SK-N-SH treated with all-trans-retinoic acid at 6 μM for 48 hours (cell line): ENCODE results near the gene IKZF5.

Experiments
- ATAC-seq: fragments of 200-7000 bp; cut with Tn5 transposase; 3 replicates; pipeline ENCODE4 v1.9.1; 2020; ENCODE audit warnings: mild to moderate bottlenecking, moderate library complexity
- ARNTL ChIP-seq: fragments of 450-650 bp; formaldehyde crosslinking; IDR thresholded peaks from 2 replicates; pipeline ENCODE4 v1.5.0; 2020; ENCODE audit warnings: low read depth, mild to moderate bottlenecking, moderate library complexity, borderline replicate concordance
- BACH2 ChIP-seq: fragments of 250-450 bp; sonication (Bioruptor Pico); IDR thresholded peaks from 2 replicates; pipeline ENCODE4 v1.9.0; 2021; ENCODE audit warnings: mild to moderate bottlenecking, borderline replicate concordance
- CSDC2 ChIP-seq: fragments of 250-450 bp; sonication (Bioruptor Pico); IDR thresholded peaks from 2 replicates; pipeline ENCODE4 v1.5.0; 2020; ENCODE audit warnings: mild to moderate bottlenecking, moderate library complexity
- ESRRG ChIP-seq: fragments of 250-450 bp; sonication (Bioruptor Pico); IDR thresholded peaks from 2 replicates; pipeline ENCODE4 v1.6.1; 2021; ENCODE audit warnings: mild to moderate bottlenecking
- GLIS3 ChIP-seq: fragments of 250-450 bp; sonication (Bioruptor Pico); IDR thresholded peaks from 2 replicates; pipeline ENCODE4 v1.5.0; 2020; ENCODE audit warnings: mild to moderate bottlenecking, moderate library complexity
- ISL1 ChIP-seq: fragments of 250-450 bp; sonication (Bioruptor Pico); IDR thresholded peaks from 2 replicates; pipeline ENCODE4 v2.1.2; 2022; ENCODE audit warnings: mild to moderate bottlenecking, moderate library complexity
- OSR1 ChIP-seq: fragments of 250-450 bp; sonication (Bioruptor Pico); IDR thresholded peaks from 2 replicates; pipeline ENCODE4 v1.8.0; 2022; ENCODE audit warnings: moderate library complexity, mild to moderate bottlenecking, inconsistent platforms
- PPARA ChIP-seq: fragments of 250-450 bp; sonication (Bioruptor Pico); IDR thresholded peaks from 2 replicates; pipeline ENCODE4 v1.5.0; 2020; ENCODE audit warnings: mild to moderate bottlenecking, borderline replicate concordance
- RARB ChIP-seq: fragments of 250-450 bp; sonication (Bioruptor Pico); IDR thresholded peaks from 2 replicates; pipeline ENCODE4 v1.8.0; 2021; ENCODE audit warnings: mild to moderate bottlenecking, moderate library complexity
- SNAI2 ChIP-seq: fragments of 250-450 bp; sonication (Bioruptor Pico); IDR thresholded peaks from 2 replicates; pipeline ENCODE4 v1.5.0; 2020; ENCODE audit warnings: mild to moderate bottlenecking, moderate library complexity
- TCF4 ChIP-seq: fragments of 250-450 bp; sonication (Bioruptor Pico); IDR thresholded peaks from 2 replicates; pipeline ENCODE4 v1.8.0; 2021; ENCODE audit warnings: mild to moderate bottlenecking, moderate library complexity, borderline replicate concordance
- ZC3H10 ChIP-seq: fragments of 250-450 bp; sonication (Bioruptor Pico); IDR thresholded peaks from 2 replicates; pipeline ENCODE4 v1.5.1; 2021; ENCODE audit warnings: mild to moderate bottlenecking, moderate library complexity
- ZFP3 ChIP-seq: fragments of 250-450 bp; sonication (Bioruptor Pico); IDR thresholded peaks from 2 replicates; pipeline ENCODE4 v1.5.0; 2020; ENCODE audit warnings: mild to moderate bottlenecking, moderate library complexity
- ZFP30 ChIP-seq: fragments of 450-650 bp; formaldehyde crosslinking; IDR thresholded peaks from 2 replicates; pipeline ENCODE4 v1.5.0; 2022; ENCODE audit warnings: mild to moderate bottlenecking, moderate library complexity
- ZNF565 ChIP-seq: fragments of 450-650 bp; formaldehyde crosslinking; conservative IDR thresholded peaks from 2 replicates; pipeline ENCODE4 v1.5.0; 2020; ENCODE audit warnings: low read depth, mild to moderate bottlenecking, moderate library complexity
- ZNF70 ChIP-seq: fragments of 450-650 bp; formaldehyde crosslinking; IDR thresholded peaks from 2 replicates; pipeline ENCODE4 v1.5.0; 2020; ENCODE audit warnings: mild to moderate bottlenecking, moderate library complexity
- ZNF8 ChIP-seq: fragments of 450-650 bp; formaldehyde crosslinking; IDR thresholded peaks from 2 replicates; pipeline ENCODE4 v1.5.0; 2020; ENCODE audit warnings: mild to moderate bottlenecking, moderate library complexity
- TF ChIP-seq, protein P1 (sequence below): fragments of 250-450 bp; sonication (Bioruptor Pico); IDR thresholded peaks from 2 replicates; pipeline ENCODE4 v1.5.1; 2021; ENCODE audit warnings: mild to moderate bottlenecking, moderate library complexity
- TF ChIP-seq, protein P2 (sequence below): fragments of 250-450 bp; sonication (Bioruptor Pico); IDR thresholded peaks from 2 replicates; pipeline ENCODE4 v1.5.1; 2020; ENCODE audit warnings: low read depth, mild to moderate bottlenecking, moderate library complexity
- TF ChIP-seq, protein P3 (sequence below): fragments of 250-450 bp; sonication (Bioruptor Pico); IDR thresholded peaks from 2 replicates; pipeline ENCODE4 v1.8.0; 2020; ENCODE audit warnings: mild to moderate bottlenecking, moderate library complexity, borderline replicate concordance
- TF ChIP-seq, protein P4 (sequence below): fragments of 250-450 bp; sonication (Bioruptor Pico); IDR thresholded peaks from 2 replicates; pipeline ENCODE4 v1.8.0; 2021; ENCODE audit warnings: low read depth, mild to moderate bottlenecking, moderate library complexity, borderline replicate concordance

The IKZF5 gene

DNA sequence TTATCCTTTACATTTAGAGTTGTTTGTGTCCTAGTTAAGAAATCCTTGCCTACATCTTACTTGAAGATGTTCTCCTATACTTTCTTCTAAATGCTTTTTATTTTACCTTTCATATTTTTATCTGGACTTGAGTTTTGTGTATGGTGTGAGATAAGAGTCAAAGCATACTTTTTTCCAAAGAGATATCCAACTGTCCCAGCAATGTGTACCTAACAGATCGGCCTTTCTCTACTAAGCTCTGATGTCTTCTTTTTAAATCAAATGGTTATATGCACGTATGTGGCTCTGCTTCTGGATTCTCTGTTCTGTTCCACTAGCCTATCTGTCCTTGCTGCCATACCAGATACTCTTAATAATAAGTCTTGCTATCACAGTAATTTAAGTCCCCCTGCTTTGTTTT lies 7.2 kb downstream of the IKZF5 start (continued):
- TF ChIP-seq, protein P1, sequence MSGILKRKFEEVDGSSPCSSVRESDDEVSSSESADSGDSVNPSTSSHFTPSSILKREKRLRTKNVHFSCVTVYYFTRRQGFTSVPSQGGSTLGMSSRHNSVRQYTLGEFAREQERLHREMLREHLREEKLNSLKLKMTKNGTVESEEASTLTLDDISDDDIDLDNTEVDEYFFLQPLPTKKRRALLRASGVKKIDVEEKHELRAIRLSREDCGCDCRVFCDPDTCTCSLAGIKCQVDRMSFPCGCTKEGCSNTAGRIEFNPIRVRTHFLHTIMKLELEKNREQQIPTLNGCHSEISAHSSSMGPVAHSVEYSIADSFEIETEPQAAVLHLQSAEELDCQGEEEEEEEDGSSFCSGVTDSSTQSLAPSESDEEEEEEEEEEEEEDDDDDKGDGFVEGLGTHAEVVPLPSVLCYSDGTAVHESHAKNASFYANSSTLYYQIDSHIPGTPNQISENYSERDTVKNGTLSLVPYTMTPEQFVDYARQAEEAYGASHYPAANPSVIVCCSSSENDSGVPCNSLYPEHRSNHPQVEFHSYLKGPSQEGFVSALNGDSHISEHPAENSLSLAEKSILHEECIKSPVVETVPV (CRISPR knock-in tag): no peak
- TF ChIP-seq, protein P2, sequence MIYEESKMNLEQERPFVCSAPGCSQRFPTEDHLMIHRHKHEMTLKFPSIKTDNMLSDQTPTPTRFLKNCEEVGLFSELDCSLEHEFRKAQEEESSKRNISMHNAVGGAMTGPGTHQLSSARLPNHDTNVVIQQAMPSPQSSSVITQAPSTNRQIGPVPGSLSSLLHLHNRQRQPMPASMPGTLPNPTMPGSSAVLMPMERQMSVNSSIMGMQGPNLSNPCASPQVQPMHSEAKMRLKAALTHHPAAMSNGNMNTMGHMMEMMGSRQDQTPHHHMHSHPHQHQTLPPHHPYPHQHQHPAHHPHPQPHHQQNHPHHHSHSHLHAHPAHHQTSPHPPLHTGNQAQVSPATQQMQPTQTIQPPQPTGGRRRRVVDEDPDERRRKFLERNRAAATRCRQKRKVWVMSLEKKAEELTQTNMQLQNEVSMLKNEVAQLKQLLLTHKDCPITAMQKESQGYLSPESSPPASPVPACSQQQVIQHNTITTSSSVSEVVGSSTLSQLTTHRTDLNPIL: no peak
- TF ChIP-seq ARNTL (CRISPR knock-in tag): no peak
- TF ChIP-seq, all 23 proteins: peak for 0

DNA sequence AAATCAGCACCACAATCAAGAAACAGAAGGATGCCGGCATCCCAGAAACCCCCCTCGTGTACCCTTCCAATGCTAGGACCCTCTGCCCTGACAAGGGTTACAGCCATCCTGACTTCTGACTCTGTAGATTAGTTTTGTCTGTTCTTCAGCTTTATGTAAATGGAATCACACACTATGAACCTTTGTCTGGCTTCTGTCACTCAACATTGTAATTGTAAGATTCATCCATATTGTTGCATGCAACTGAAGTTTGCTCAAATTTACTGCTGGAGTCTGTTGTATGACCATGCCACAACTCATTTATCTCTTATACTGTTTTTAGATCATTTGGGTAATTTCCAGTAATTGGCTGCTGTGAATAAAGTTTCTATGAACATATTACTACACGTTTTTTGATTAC lies 8.4 kb downstream of the IKZF5 start:
- ATAC-seq: no peak

DNA sequence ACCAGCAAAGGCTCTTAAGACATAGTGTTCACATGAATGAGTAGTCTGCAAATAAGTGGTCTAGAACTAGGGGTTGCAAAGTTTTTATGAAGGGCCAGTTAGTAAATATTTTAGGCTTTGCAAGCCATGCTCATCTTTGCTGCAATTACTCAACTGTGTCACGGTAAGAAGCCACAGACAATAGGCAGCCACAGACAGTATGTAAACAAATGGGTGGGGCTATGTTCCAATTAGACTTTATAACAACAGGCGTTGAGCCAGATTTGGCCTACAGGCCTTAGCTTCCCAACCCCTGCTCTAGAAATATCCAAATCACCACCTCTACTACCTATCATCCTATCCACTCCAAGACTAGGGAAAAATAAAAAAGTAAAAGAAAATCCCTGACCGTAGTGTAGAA lies 9.2 kb downstream of the IKZF5 start:
- no peak for ATAC-seq
- TF ChIP-seq SNAI2 (CRISPR knock-in tag) (no peak), CSDC2 (no peak), ESRRG (no peak), RARB (CRISPR knock-in tag) (no peak), ZNF70 (CRISPR knock-in tag) (no peak), ZFP3 (CRISPR knock-in tag) (no peak), ZNF8 (CRISPR knock-in tag) (no peak), BACH2 (no peak), GLIS3 (CRISPR knock-in tag) (no peak), ZNF565 (CRISPR knock-in tag) (no peak), ISL1 (CRISPR knock-in tag) (no peak), OSR1 (no peak), TCF4 (CRISPR knock-in tag) (no peak), PPARA (CRISPR knock-in tag) (no peak), ZFP30 (CRISPR knock-in tag) (no peak), ZC3H10 (no peak)
- TF ChIP-seq, protein P3, sequence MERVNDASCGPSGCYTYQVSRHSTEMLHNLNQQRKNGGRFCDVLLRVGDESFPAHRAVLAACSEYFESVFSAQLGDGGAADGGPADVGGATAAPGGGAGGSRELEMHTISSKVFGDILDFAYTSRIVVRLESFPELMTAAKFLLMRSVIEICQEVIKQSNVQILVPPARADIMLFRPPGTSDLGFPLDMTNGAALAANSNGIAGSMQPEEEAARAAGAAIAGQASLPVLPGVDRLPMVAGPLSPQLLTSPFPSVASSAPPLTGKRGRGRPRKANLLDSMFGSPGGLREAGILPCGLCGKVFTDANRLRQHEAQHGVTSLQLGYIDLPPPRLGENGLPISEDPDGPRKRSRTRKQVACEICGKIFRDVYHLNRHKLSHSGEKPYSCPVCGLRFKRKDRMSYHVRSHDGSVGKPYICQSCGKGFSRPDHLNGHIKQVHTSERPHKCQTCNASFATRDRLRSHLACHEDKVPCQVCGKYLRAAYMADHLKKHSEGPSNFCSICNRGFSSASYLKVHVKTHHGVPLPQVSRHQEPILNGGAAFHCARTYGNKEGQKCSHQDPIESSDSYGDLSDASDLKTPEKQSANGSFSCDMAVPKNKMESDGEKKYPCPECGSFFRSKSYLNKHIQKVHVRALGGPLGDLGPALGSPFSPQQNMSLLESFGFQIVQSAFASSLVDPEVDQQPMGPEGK (CRISPR knock-in tag): no peak
- TF ChIP-seq, protein P2: no peak

More for the DNA sequence above, 8.4 kb downstream of the IKZF5 start:
- TF ChIP-seq GLIS3 (CRISPR knock-in tag) (no peak), ZFP3 (CRISPR knock-in tag) (no peak), ESRRG (no peak), CSDC2 (no peak), ARNTL (CRISPR knock-in tag) (no peak), ZNF565 (CRISPR knock-in tag) (no peak), SNAI2 (CRISPR knock-in tag) (no peak), ISL1 (CRISPR knock-in tag) (no peak), ZFP30 (CRISPR knock-in tag) (no peak), ZC3H10 (no peak), RARB (CRISPR knock-in tag) (no peak)
- TF ChIP-seq, protein P4, sequence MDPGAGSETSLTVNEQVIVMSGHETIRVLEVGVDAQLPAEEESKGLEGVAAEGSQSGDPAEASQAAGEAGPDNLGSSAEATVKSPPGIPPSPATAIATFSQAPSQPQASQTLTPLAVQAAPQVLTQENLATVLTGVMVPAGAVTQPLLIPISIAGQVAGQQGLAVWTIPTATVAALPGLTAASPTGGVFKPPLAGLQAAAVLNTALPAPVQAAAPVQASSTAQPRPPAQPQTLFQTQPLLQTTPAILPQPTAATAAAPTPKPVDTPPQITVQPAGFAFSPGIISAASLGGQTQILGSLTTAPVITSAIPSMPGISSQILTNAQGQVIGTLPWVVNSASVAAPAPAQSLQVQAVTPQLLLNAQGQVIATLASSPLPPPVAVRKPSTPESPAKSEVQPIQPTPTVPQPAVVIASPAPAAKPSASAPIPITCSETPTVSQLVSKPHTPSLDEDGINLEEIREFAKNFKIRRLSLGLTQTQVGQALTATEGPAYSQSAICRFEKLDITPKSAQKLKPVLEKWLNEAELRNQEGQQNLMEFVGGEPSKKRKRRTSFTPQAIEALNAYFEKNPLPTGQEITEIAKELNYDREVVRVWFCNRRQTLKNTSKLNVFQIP: no peak
- TF ChIP-seq, protein P3 (CRISPR knock-in tag): no peak
- TF ChIP-seq, protein P1 (CRISPR knock-in tag): no peak
- TF ChIP-seq, protein P2: no peak
